HUES64 (cell line): ENCODE results near the gene UMPS.

Source experiments
- H3K27ac ChIP-seq: 2 replicates; pipeline ENCODE4 v1.7.0; 2013; ENCODE audit warnings: low read depth, low read length, inconsistent platforms
- H3K27me3 ChIP-seq: 2 replicates; pipeline ENCODE4 v1.6.1; 2013; ENCODE audit warnings: mild to moderate bottlenecking, low read length; ENCODE audit not compliant: insufficient read depth
- H3K36me3 ChIP-seq: 2 replicates; pipeline ENCODE4 v1.6.1; 2013; ENCODE audit warnings: mild to moderate bottlenecking, low read length; ENCODE audit not compliant: insufficient read depth
- H3K4me1 ChIP-seq: 2 replicates; pipeline ENCODE4 v1.6.1; 2013; ENCODE audit warnings: mild to moderate bottlenecking, low read length, moderate library complexity; ENCODE audit not compliant: insufficient read depth
- H3K4me3 ChIP-seq: 2 replicates; pipeline ENCODE4 v1.5.1; 2013; ENCODE audit warnings: mild to moderate bottlenecking, low read length, moderate library complexity
- H3K9ac ChIP-seq: 2 replicates; pipeline ENCODE4 v1.6.1; 2013; ENCODE audit warnings: mild to moderate bottlenecking, low read depth, low read length
- H3K9me3 ChIP-seq: 2 replicates; pipeline ENCODE4 v1.6.1; 2013; ENCODE audit warnings: low read depth, low read length; ENCODE audit not compliant: insufficient read depth
- WGBS: fragments of 150-250, 120-280 bp; methylation state at CpG from one replicate; pipeline ENCODE4 v1.1.7; 2013; ENCODE audit warnings: missing lambda C conversion rate; 5-methylcytosine and 5-hydroxymethylcytosine counted together

UMPS gene

GRCh38 chr3:124791639-124792151 lies 61.4 kb downstream of the UMPS start:
- Histone ChIP-seq H3K4me1 (no peaks in the 10 kb centered on the region), H3K27me3 (no peaks in the 10 kb centered on the region), H3K9me3 (no peaks in the 10 kb centered on the region), H3K9ac (no peak overlapping the region), H3K27ac (no peak overlapping the region), H3K4me3 (no peak overlapping the region), H3K36me3 (peaks cover 60% of the 10 kb centered on the region)
- WGBS, result 91% methylated on average over 8 of the region's 8 CpGs

DNA sequence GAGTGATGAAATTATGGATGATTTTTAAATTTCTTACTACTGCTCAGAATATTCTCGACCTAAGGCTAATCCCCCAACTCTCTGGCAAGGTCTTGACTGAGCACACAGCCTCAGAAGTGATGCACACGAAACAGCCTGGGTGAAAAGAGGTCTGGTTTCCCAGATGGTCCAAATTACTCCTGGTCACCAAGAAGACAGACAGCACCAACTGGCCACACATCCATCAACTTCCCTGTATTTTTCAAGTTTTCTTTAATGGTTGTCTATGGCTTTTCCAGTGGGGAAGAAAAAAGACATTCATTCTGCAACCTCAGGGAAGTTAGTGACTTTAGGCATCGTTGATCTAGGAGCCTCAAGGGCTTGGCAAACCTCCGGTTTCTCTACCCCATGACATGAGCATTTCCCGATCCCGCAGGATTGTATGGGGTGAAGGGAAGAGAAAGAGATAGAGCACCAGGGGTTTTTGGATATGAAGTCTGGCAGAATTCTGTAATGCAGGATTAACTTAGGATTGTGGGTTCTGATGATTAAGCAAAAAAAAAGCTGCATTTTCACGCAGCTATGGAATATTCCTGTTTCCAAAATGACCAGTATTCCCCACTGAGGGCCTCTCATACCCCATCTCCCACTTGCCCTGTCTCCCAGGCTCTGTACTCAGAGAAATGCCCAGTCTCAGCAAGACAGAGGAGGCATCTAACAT lies 62.2 kb downstream of the UMPS start:
- no peaks in the 10 kb centered on the region for H3K4me1 ChIP-seq
- no peak overlapping the region for H3K4me3 ChIP-seq
- no peaks in the 10 kb centered on the region for H3K27me3 ChIP-seq
- H3K9ac ChIP-seq, result no peak overlapping the region
- H3K36me3 ChIP-seq, result peaks cover 67% of the 10 kb centered on the region
- 92% methylated on average over 7 of the region's 7 CpGs for WGBS
- no peak overlapping the region for H3K27ac ChIP-seq
- H3K9me3 ChIP-seq, result no peaks in the 10 kb centered on the region

DNA sequence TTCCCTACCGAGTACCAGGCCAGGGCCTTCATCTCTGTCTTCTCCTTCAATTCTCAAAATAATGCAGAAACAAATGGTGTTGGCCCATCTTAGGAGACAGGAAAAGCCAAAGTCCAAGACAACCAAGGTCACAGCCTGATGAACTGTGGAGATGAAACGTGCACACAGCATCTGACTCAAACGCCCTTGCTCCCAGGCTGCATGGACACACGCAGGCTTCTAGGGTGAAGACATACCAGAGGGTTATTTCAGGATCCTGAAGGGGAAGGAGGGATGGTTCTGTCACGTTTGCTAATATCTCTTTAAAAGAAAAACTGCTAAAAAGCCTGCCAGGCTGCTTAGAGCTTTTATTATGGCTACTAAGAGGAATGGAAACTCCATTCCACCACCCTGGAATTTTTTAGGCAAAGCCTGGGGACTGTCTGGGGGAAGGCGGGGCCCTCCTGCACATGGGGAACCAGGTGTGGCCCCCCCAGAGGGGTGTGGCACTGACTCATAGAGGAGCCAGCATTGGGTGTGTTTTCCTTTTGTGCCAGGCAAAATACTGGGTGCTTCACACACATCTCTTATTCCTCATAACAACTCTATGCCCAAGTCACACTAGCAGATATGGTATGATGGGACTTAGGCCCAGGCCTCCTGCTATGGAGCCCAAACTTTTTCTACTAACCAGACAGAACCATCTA lies 62.9 kb downstream of the UMPS start:
- Histone ChIP-seq H3K27me3 (no peaks in the 10 kb centered on the region), H3K36me3 (peaks cover 68% of the 10 kb centered on the region), H3K4me3 (no peak overlapping the region), H3K27ac (no peak overlapping the region), H3K9ac (no peak overlapping the region), H3K4me1 (no peaks in the 10 kb centered on the region), H3K9me3 (no peaks in the 10 kb centered on the region)
- 92% methylated on average over 6 of the region's 6 CpGs for WGBS

DNA sequence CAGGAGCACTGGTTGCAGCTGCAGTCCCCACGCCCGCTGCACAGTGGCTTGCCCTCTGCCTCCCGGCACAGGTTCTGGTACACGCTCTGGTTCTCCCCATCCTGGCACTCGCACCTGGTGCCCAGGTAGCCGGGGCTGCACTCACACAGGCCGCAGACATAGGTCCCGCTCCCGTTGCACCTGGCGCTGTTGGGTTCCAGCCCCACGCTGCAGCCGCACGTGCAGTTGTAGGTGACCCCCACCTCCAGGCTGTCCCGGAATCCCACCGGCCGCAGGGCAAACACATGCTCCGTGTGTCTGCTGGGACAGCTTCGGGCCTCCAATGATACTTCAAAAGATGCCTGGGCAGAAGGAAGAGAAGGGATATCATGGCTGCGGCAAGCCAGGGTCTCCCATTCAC lies 66.2 kb downstream of the UMPS start:
- Histone ChIP-seq H3K36me3 (peaks cover 69% of the 10 kb centered on the region), H3K4me3 (no peak overlapping the region), H3K9me3 (no peaks in the 10 kb centered on the region), H3K27ac (no peak overlapping the region), H3K27me3 (no peaks in the 10 kb centered on the region), H3K9ac (no peak overlapping the region), H3K4me1 (peaks cover 10% of the 10 kb centered on the region)
- 96% methylated on average over 19 of the region's 19 CpGs for WGBS

DNA sequence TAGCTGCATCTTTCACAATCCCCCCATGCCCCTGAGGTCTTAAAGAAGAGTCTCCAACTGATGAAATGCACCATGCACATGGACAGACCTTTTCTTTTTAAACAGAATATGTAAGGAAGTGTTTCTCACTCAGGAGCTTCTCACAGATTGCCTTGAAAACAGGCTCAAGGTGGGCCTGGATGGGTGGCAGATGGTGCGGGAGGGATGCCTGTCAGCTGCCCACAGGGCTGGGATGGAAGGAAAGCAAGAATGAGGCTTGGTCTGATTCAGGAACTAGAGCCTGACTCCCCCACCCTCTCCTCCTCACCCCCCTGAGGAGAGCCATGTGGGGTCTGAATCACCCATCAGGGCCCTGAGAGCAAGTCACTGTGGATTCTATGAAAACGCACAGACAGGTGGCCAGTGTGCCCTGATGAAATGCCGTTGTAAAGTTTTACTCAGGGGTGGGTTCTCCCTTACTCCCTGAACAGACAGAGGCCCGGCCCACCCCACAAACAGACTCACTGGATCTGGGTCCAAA lies 67.2 kb downstream of the UMPS start:
- Histone ChIP-seq H3K9ac (no peak overlapping the region), H3K27me3 (no peaks in the 10 kb centered on the region), H3K4me3 (no peak overlapping the region), H3K27ac (no peak overlapping the region), H3K4me1 (peaks cover 13% of the 10 kb centered on the region), H3K36me3 (peaks cover 66% of the 10 kb centered on the region), H3K9me3 (no peaks in the 10 kb centered on the region)
- WGBS, result 96% methylated on average over 4 of the region's 4 CpGs
